NCI-H2196 (cell line): ENCODE results near the gene CLDN18.

ENCODE experiments used
- DNase-seq: peaks from one replicate; lab custom pipeline; 2025; ENCODE audit not compliant: unreplicated experiment; lab: John Stamatoyannopoulos, UW

CLDN18 gene

DNA sequence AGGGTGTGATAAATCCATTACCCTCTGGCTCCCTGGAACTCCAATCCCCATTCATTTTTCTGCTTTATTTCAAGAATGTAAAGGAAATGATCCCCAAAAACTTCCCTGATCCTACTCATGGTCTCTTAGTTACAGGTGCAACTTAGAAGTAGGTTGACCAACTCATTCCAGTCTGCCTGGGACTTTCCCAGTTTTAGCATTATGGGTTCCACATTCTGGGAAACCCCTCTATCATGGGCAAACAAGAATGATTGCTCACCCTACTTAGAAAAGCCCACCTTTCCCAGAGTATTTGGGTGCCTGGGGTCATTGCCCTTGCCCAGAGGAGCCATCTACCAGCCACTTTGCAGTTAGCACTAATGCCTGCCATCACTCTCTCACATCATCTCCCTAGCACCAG lies 15.6 kb downstream of the CLDN18 start:
- DNase-seq: no peak

DNA sequence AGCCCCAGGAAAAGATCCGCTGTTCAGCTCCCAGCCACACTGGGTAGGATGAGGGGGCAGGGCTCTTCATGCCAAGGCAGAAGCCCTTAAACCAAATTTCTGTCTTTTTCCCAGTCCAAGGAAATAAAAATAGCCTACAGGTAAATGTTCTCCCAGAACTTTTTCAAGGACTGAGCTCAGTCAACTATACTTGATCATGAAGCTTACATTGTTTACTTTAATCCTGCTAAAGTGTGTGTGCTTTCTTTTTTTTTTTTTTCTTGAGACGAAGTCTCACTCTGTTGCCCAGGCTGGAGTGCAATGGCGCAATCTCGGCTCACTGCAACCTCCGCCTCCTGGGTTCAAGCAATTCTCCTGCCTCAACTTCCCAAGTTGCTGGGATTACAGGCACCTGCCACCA lies 17.9 kb downstream of the CLDN18 start:
- no peak for DNase-seq

DNA sequence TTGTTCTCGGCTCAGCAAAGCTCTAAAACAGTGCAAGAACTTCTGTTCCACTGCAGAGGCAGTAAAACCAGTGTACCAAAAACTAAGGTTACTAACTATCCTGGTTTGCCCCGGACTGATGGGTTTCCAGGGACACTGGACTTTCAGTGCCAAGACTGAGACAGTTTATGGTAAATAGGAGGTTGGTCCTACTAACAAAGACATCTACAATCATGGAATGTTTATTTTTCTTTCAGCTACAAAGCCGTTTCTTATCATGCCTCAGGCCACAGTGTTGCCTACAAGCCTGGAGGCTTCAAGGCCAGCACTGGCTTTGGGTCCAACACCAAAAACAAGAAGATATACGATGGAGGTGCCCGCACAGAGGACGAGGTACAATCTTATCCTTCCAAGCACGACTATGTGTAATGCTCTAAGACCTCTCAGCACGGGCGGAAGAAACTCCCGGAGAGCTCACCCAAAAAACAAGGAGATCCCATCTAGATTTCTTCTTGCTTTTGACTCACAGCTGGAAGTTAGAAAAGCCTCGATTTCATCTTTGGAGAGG lies 20.8 kb downstream of the CLDN18 start:
- DNase-seq: no peak

DNA sequence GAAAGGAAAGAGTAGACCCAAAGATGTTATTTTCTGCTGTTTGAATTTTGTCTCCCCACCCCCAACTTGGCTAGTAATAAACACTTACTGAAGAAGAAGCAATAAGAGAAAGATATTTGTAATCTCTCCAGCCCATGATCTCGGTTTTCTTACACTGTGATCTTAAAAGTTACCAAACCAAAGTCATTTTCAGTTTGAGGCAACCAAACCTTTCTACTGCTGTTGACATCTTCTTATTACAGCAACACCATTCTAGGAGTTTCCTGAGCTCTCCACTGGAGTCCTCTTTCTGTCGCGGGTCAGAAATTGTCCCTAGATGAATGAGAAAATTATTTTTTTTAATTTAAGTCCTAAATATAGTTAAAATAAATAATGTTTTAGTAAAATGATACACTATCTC lies 21.6 kb downstream of the CLDN18 start:
- DNase-seq: no peak

DNA sequence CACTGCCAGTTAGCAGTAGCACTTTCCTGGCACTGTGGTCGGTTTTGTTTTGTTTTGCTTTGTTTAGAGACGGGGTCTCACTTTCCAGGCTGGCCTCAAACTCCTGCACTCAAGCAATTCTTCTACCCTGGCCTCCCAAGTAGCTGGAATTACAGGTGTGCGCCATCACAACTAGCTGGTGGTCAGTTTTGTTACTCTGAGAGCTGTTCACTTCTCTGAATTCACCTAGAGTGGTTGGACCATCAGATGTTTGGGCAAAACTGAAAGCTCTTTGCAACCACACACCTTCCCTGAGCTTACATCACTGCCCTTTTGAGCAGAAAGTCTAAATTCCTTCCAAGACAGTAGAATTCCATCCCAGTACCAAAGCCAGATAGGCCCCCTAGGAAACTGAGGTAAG lies 22.6 kb downstream of the CLDN18 start:
- no peak for DNase-seq

DNA sequence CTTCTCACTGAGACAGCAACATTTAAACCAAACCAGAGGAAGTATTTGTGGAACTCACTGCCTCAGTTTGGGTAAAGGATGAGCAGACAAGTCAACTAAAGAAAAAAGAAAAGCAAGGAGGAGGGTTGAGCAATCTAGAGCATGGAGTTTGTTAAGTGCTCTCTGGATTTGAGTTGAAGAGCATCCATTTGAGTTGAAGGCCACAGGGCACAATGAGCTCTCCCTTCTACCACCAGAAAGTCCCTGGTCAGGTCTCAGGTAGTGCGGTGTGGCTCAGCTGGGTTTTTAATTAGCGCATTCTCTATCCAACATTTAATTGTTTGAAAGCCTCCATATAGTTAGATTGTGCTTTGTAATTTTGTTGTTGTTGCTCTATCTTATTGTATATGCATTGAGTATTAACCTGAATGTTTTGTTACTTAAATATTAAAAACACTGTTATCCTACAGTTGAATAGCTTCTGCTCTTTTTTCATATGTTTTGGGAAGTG lies 23.3 kb downstream of the CLDN18 start:
- no peak for DNase-seq

DNA sequence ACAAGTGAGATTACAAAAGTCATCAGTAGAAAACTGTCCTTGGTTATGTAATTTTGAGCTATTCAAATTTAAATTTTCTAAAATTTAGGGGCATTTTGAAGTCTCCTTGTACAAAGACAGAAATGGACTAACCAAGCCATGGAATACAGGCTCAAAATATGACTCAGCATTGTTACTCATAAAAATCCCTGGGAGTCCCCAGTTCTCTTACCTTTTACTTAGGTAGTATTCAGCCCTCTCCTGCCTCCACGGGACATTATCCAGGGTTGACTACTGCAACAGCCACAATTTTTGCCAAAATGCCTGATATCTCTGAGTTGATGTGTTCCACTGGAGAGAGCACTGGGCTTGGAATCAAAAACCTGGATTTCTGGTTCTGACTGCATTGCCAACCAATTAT lies 25.0 kb downstream of the CLDN18 start:
- no peak for DNase-seq

DNA sequence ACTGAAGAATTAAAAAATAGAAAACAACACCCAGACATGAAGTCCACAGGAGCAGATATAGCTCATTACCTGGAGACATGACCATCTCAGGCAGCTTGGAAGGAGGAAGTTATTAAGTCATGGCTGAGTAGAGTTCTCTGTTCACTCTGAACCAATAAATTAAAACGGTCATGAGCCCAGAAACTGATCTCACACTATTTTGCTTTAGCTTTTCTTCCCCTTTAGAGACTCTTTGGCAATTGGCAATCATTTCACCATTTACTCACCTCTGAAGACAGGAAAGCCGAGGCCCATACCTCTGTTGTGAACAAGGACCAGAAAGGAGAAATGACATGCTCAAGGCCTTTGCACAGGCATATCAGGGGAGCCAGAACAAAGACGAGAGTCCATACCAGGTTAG lies 26.6 kb downstream of the CLDN18 start:
- DNase-seq: no peak

DNA sequence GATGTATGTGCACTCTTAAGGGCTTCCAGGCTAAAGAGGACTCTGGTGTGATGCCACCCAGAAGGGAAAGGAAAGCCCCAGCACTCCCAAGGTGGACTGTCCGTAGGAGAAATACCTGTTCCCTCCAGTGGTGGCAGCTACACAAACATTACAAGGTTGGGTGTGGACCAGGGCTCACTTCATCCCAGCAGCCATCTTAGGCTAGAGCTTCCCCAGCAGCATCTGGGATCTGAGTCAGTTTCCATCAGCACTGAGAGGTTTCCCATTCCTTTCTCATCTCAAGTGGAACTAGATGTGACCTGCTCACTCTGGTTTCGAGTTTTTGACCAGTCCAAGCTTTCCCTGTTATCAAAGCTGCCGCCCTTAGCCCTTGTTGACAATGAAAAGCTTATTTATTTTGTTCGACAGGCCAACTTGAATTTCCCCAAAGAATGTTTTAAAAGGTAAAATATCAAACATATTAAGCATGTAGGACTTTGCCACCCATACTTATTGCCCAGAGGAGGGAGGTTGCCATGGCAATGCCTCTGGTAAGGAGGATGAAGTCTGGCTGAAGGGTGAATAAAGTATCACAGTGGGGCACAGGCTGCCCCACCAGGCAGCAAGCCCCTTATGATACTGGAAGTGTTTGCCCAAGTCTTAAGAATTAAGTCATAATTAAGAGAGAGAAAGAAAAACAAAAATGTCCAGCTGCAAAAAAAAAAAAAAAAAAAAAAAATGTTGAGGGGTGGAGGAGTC lies 28.9 kb downstream of the CLDN18 start:
- no peak for DNase-seq

DNA sequence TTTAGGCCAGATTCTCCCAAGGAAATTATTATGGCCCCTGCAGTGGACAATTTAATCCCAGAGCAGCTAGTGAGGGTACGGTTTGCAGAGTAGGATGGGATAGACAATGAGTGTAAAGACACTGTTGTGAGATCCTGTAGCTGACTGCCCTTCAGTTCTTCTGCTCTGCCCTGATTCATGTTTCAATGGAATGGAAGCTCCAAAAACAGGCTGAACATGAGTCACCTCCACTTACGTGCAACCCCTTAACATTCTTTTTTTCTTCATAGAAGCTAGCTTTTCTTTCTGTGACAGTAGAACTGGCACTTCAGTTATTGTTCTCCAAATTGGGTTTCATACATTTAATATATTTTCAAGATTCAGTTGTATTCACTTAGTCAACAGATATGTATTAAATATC lies 32.1 kb downstream of the CLDN18 start:
- DNase-seq: no peak

DNA sequence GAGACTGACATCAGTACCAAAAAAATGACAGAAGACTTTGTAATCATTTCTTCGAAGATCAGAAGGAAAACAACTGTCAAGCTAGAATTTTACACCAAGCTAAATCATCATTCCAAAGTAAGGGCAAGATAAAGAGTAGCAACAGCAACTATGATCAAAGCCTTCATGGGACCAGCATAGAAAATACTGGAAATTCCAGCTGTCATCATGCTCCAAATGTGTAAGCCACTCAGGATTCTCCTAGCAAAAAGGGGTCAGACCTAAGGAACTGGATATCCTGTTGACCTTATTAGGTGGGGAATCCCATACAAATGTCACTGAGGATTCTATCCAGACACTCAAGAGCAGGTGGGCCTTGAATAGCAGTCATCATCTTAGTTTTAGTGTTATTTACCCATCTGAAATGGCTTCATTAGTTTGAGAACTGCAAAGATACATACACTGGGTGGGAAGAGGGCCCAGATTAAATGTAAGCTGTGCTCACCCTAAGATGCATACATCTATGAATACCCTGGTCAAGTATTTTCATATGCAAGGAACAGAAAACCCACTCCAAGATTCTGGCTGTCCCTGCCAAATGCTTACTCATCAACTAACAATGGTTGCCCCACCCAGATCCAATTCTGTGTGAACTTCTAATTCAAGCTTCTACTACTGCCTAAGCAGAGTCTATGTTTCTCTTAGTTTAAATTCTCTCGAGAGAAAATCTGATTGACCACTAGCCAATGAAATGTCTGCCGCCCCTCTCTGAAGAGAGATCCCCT lies 33.5 kb downstream of the CLDN18 start:
- no peak for DNase-seq

DNA sequence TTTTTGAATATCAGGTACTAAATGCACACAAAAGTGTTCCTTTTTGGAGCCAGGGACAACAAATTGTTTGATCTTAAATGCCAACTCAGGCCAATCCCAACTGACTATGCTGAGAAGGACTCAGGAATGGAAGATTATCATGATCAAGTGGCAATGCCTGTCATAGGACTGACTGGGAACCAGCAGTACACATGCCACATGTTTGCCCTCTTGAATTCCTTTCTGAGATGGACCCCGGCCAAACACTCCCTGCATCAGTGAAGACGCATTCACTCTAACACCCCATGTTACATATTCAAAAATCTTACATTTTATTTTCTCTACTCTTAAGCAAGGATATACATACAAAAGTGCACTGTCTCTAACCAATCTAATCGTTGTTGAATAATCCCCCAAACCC lies 36.1 kb downstream of the CLDN18 start:
- no peak for DNase-seq

DNA sequence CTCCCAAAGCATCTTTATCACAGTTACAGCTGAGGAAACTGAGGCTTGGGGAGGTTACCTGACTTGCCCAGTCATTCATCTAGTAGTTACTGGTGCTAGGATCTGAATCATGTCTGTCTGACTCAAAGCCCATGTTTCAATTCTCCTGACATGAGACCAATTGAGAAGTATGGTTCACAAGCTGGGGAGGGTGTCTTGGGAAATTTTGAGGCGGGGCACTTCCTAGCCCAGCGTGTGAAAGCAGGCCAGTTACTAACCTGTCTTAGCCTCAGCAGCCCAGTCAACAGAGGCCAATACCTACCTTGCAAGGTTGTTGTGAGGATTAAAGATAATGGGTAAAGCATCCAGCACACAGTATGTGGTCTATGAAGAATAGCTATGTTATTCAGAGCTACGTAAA lies 37.0 kb downstream of the CLDN18 start:
- DNase-seq: no peak

DNA sequence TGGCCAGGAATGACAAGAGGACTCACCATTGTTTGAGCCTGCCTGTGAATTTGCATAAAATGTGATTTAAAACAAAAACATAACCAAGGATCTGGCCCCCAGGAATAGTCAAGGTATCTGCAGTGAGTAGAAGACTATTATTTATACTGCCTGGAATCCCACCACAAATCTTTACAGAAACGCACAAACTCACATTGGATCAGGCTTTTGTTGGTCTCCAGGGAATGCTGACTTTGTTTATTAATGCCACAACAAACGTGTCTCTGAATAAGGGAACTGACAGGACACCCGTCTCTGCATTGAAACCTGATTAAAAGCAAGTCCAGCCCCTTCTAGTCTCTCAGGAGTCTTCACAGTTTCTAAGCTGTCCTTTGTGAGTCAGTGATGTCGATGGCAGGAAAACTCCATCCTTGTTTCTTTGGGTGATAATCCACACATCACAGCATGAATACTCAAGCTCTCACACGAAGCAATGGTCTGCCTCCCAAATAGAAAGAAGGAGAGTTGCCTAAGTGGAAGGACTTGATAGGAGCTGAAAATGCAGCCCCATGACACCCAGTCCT lies 37.7 kb downstream of the CLDN18 start:
- DNase-seq: no peak

DNA sequence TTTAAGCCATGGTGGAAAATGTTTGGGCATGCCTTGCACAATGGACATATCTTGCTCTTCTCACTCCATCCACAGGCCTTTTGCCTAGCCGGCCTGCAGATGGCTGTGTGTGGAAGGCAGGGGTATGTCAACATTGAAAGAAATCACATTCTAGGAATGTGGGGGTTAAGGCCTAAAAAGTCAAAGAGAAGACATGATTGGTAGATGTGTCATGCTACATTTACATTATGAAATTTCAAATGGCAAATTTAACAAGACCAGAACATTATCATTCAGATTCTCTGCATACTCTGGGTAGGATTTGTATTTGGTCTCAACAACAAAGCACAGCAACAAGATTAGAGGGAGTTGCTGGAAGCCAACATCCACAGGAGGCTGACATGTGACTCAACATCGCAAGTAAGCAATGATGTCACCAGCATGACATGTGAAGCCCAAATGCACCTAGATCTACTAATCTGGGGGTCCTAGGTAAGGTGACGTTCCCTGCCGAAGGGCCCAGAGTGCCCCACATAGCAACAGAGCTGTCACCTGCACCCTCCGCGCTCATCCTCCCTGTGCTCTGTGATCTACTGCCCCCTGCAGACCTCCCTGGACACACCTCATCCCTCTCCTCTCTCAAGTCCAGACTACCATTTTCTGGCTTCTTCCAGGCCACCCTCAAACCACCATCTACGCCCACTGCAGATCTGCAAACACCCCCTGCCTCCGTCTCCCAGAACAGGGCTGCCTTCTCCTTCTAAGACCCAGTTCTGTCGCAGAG lies 39.4 kb downstream of the CLDN18 start:
- no peak for DNase-seq

DNA sequence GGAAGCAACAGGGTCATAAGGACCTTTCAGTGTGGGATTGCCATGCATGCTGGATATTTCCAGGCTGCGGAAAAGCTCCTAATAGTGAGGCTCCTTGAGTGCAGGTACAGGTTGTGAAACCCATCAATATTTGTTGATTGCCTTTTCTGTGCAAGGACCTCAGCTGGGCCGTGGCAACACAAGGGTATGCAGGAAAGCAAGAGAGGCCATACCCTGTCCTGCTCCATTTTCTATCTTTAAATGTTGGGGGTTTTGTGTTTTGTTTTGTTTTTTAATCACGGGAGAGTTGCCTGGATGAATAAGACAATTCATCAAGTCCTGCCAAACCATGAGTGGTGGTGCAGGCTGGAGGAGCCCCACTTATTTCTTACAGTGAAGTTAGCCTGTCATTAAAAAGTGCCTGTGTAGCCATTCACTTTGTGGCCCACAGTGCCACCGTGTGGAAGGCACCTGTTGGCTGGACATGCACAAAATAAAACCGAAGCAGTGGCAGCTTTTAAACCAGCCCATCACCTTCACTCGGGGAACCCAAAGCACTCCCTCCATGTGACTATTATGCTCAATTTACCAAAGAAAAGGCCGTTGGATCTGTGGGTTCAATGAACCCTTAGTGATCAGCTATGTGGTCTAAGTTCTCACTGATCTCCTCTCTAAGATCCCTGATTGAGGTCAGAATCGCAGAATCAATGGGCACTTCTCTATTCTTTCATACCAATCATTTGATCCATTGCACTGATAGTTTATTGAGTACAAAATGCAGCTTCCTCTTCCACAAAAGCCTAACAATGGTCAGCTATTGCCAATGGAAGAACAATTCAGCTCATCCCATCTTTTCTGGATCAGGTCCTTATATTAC lies 42.2 kb downstream of the CLDN18 start:
- DNase-seq: peak; percentile 50

DNA sequence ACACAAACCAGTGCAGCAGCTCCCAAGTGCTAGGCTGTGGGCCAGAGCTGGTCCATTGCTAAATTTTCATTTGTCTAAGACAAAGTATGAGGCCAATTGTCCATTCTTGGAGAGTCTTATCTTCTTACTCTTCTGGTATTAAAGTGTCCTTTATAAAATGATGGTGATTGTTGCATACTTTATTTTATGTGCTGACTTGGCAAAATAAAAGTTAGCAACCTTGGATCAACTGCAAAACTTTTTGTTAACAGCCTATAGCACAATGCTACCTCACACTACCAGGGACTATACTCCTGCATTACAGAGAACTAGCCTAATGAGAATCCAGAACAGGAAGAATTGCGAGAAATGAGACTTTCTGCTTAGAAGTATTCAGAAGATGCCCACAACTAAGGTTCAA lies 44.1 kb downstream of the CLDN18 start:
- DNase-seq: no peak

DNA sequence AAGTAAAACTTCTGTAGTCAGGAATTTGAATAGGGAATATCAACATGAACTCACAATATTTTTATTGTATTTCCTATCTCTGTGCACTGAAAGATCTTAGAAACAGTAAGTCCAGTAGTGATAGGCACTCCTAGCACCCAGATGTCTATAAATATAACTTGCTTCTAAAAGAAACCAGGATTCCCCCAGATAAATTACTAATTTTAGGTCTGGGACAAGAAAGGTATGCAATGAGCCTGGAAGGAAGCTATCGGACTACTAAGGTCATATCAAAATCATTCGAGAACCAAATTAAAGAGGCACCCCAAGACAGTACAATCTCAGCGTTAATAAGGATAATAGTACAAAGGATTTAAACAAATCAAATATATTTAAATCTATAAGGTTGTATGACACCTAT lies 47.4 kb downstream of the CLDN18 start:
- no peak for DNase-seq

DNA sequence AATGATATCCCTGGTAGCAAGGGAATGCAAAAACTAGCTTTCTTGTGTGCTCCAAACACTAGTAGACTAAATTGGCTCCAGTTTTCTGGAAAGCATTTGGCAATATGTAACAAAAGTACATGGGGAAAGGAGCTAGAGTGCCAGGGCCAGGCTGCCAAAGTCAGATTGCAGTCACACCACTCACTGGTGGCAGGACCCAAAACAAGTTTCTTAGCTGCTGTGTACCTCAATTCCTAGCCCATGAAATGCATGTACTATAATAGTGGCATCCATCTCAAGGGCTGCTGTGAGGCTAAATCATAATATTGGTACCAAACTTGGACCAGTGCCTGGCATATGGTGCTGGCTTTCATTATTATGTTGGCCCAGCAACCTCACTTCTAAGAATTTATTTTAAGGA lies 49.3 kb downstream of the CLDN18 start:
- no peak for DNase-seq

DNA sequence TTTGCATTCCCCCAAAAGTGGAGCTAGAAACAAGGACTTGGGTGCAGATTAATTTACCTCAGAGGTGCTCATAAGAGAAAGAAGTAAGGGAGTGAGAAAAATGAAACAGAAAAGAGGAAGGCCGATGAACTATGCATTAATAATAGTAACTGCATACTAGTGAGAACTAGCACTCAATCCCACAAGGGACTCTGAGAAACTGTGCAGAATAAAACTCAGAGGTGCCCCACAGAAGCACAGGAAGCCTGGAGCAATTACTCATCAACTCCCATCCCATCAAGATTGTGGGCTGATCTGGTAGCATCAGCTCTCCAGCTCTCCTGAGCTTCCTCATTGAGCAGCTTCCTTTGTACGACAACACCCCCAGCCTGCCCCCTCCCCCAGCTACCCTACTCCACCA lies 50.8 kb downstream of the CLDN18 start:
- no peak for DNase-seq
